GM12878 (cell line): ENCODE results near the gene CDCA5. TPM values are rescaled to one million over a fixed set of nuclear protein-coding genes. Genes with fewer than 3 reads are reported as not detected.

Experiments used
- ATAC-seq: fragments of 200-7000 bp; cut with Tn5 transposase; 3 replicates; pipeline ENCODE4 v1.9.1; 2020; ENCODE audit warnings: mild to moderate bottlenecking, moderate library complexity
- BruUV-seq: library from RNA; stranded (reverse); fragments of 400-500 nt; replicated peaks from 2 replicates; lab custom pipeline; 2021; lab: Mats Ljungman, UMichigan
- CTCF ChIA-PET: fragments of 300-600 bp; sonication (Branson Sonifier 250); formaldehyde crosslinking; extraction: SDS; loops from one replicate; lab custom pipeline; 2021; ENCODE audit warnings: inconsistent platforms; lab: Yijun Ruan, JAX
- POLR2A ChIA-PET: fragments of 350-600 bp; formaldehyde crosslinking; extraction: SDS; loops from one replicate; lab custom pipeline; 2021; ENCODE audit warnings: inconsistent platforms; lab: Charles Lee
- RAD21 ChIA-PET: fragments of 300-600 bp; sonication (Branson Sonifier 250); formaldehyde crosslinking; loops from one replicate; lab custom pipeline; 2023; ENCODE audit warnings: antibody characterized with exemption; ENCODE audit not compliant: unreplicated experiment; lab: Charles Lee
- SMC1A ChIA-PET: fragments of 300-600 bp; sonication (Branson Sonifier 250); formaldehyde crosslinking; loops from one replicate; lab custom pipeline; 2023; ENCODE audit not compliant: unreplicated experiment, uncharacterized antibody; lab: Charles Lee
- DNase-seq: peaks from one replicate; pipeline ENCODE4 v3.0.0-alpha.2; 2011; ENCODE audit warnings: low read depth, low spot score
- FAIRE-seq: peaks from 3 replicates; lab custom pipeline; 2011; peaks lifted over from hg19 to GRCh38; lab: Jason Lieb, UNC
- H2AFZ ChIP-seq: 2 replicates; pipeline ENCODE4 v1.6.0; 2011; ENCODE audit warnings: low read depth, low read length, control low read depth; ENCODE audit not compliant: control insufficient read depth
- H3K27ac ChIP-seq: 2 replicates; pipeline ENCODE4 v1.5.1; 2011; ENCODE audit warnings: control low read depth; ENCODE audit not compliant: control insufficient read depth, insufficient read depth
- H3K27me3 ChIP-seq, 2 experiments: replicated peaks in 1 of 2; 2 replicates each; pipeline versions ENCODE4 v1.6.0 to v1.6.1; 2011; ENCODE audit warnings: low read length in 1 of 2; ENCODE audit not compliant: control insufficient read depth in 2 of 2, insufficient read depth in 2 of 2
- H3K36me3 ChIP-seq, 2 experiments: 2 replicates each; pipeline ENCODE4 v1.5.1; 2011; ENCODE audit warnings: low read length in 1 of 2; ENCODE audit not compliant: control insufficient read depth in 2 of 2, insufficient read depth in 2 of 2
- H3K4me1 ChIP-seq: 2 replicates; pipeline ENCODE4 v1.6.1; 2011; ENCODE audit warnings: mild to moderate bottlenecking, low read length, moderate library complexity, mixed read lengths; ENCODE audit not compliant: control insufficient read depth, insufficient read depth
- H3K4me2 ChIP-seq: 2 replicates; pipeline ENCODE4 v1.6.0; 2011; ENCODE audit warnings: control low read depth; ENCODE audit not compliant: control insufficient read depth, insufficient read depth
- H3K4me3 ChIP-seq: fragments of 200-600 bp; sonication (generic); 2 replicates; pipeline ENCODE4 v1.5.1; 2016
- H3K79me2 ChIP-seq: 2 replicates; pipeline ENCODE4 v1.6.0; 2011; ENCODE audit warnings: low read length; ENCODE audit not compliant: control insufficient read depth, insufficient read depth
- H3K9ac ChIP-seq: 2 replicates; pipeline ENCODE4 v1.8.0; 2011; ENCODE audit warnings: low read length, control low read depth, mixed read lengths; ENCODE audit not compliant: control insufficient read depth, insufficient read depth
- H3K9me3 ChIP-seq: replicated peaks from 3 replicates; pipeline ENCODE4 v1.5.1; 2011; ENCODE audit warnings: mild to moderate bottlenecking, low read length; ENCODE audit not compliant: control insufficient read depth, insufficient read depth
- H4K20me1 ChIP-seq: 2 replicates; pipeline ENCODE4 v1.6.0; 2011; ENCODE audit not compliant: control insufficient read depth, insufficient read depth
- BCL3 ChIP-seq: IDR thresholded peaks from 2 replicates; pipeline ENCODE4 v1.6.1; 2011; ENCODE audit warnings: borderline replicate concordance, low read depth, mild to moderate bottlenecking, moderate library complexity, low read length; ENCODE audit not compliant: insufficient read depth, poor library complexity, severe bottlenecking
- BHLHE40 ChIP-seq, 2 experiments: fragments of 450-650 bp in 1 of 2; IDR thresholded peaks; 2 replicates each; pipeline ENCODE4 v1.6.1; 2011 to 2017; ENCODE audit warnings: low read depth in 2 of 2, borderline replicate concordance in 1 of 2, improper control_type of control experiment in 1 of 2, low read length in 1 of 2, mild to moderate bottlenecking in 1 of 2
- CREM ChIP-seq: IDR thresholded peaks from 2 replicates; pipeline ENCODE4 v1.6.1; 2014; ENCODE audit warnings: antibody characterized with exemption, low read depth
- EZH2 ChIP-seq: IDR thresholded peaks from 2 replicates; pipeline ENCODE4 v1.6.1; 2012; ENCODE audit warnings: low read depth, mild to moderate bottlenecking, control low read depth, inconsistent platforms, low read length, borderline replicate concordance; ENCODE audit not compliant: control insufficient read depth
- HDAC6 ChIP-seq: fragments of 200-600 bp; sonication (generic); IDR thresholded peaks from one replicate; pipeline ENCODE4 v1.8.0; 2017; ENCODE audit warnings: antibody characterized with exemption; ENCODE audit not compliant: unreplicated experiment
- MTA2 ChIP-seq: fragments of 450-650 bp; IDR thresholded peaks from 2 replicates; pipeline ENCODE4 v1.6.1; 2016; ENCODE audit warnings: low read depth, mild to moderate bottlenecking, moderate library complexity
- NFXL1 ChIP-seq: fragments of 450-650 bp; IDR thresholded peaks from 2 replicates; pipeline ENCODE4 v1.6.1; 2017; ENCODE audit warnings: antibody characterized with exemption, mild to moderate bottlenecking, borderline replicate concordance
- NFYA ChIP-seq: IDR thresholded peaks from 2 replicates; pipeline ENCODE4 v1.6.1; 2011; ENCODE audit warnings: low read depth, mild to moderate bottlenecking, low read length, improper control_type of control experiment, borderline replicate concordance
- PAX5 ChIP-seq: IDR thresholded peaks from 2 replicates; pipeline ENCODE4 v1.6.1; 2011; ENCODE audit warnings: low read depth, low read length, borderline replicate concordance
- RAD21 ChIP-seq: IDR thresholded peaks from 2 replicates; pipeline ENCODE4 v1.6.1; 2011; ENCODE audit warnings: mild to moderate bottlenecking, low read depth, low read length, moderate library complexity; ENCODE audit not compliant: insufficient read depth
- RELB ChIP-seq: fragments of 450-650 bp; IDR thresholded peaks from 2 replicates; pipeline ENCODE4 v1.6.1; 2017; ENCODE audit warnings: low read depth, mild to moderate bottlenecking, moderate library complexity
- REST ChIP-seq: IDR thresholded peaks from 2 replicates; pipeline ENCODE4 v1.6.1; 2012; ENCODE audit warnings: mild to moderate bottlenecking, low read depth, low read length
- RUNX3 ChIP-seq: IDR thresholded peaks from 2 replicates; pipeline ENCODE4 v1.6.1; 2012; ENCODE audit warnings: low read length, inconsistent platforms
- SKIL ChIP-seq: fragments of 450-650 bp; IDR thresholded peaks from 2 replicates; pipeline ENCODE4 v1.6.1; 2017; ENCODE audit warnings: mild to moderate bottlenecking, low read depth, inconsistent platforms; ENCODE audit not compliant: poor library complexity, severe bottlenecking
- SMAD1 ChIP-seq: fragments of 450-650 bp; IDR thresholded peaks from 2 replicates; pipeline ENCODE4 v1.6.1; 2018; ENCODE audit warnings: mild to moderate bottlenecking, low read depth; ENCODE audit not compliant: partially characterized antibody
- WGBS: methylation state at CpG from one replicate; pipeline ENCODE4 v1.1.6; 2016; ENCODE audit warnings: low lambda C conversion rate; ENCODE audit not compliant: insufficient replicate concordance, insufficient coverage; ENCODE audit errors: missing lambda C conversion rate; 5-methylcytosine and 5-hydroxymethylcytosine counted together
- in situ Hi-C: fragments of 300-500 bp; cut with MboI; formaldehyde crosslinking; loops from 9 replicates; pipeline ENCODE4 v1.14.3; 2018; ENCODE audit warnings: mixed read lengths
- intact Hi-C: fragments of 100-400 bp; cut with micrococcal nuclease; formaldehyde crosslinking; loops from one replicate; pipeline ENCODE4 v1.14.2; 2022; ENCODE audit not compliant: unreplicated experiment
- polyA plus RNA-seq, 11 experiments: library from polyadenylated mRNA; depleted of rRNA in 4 of 11; unstranded in 6 of 11; stranded (reverse) in 5 of 11; fragments of >200 nt; fragmentation: Nextera tagmentation in 4 of 11; fragmentation: Illumina TruSeq in 1 of 11; extraction: Ambion mirVana in 4 of 11; extraction: Trizol in 1 of 11; gene quantifications; 1 replicate in 1 of 11; 2 replicates in 10 of 11; pipeline versions ENCODE4 v1.2.1 to v1.2.3, GENCODE V29; 2011 to 2016; ENCODE audit warnings: inconsistent platforms in 2 of 11, missing spikeins in 2 of 11, low read depth in 1 of 11
- total RNA-seq, 4 experiments: library from RNA; depleted of rRNA in 3 of 4; stranded (reverse); fragments of >200 nt in 3 of 4; fragmentation: Illumina TruSeq in 1 of 4; extraction: Trizol in 1 of 4; gene quantifications; 2 replicates each; pipeline versions ENCODE4 v1.2.1 to v1.2.3, GENCODE V29; 2013 to 2021

Gene CDCA5
- total and polyA plus RNA-seq, 10 of the 15 experiments (the other 5 are each of a cell fraction or from before 2014, with no cell fraction given), result 21.2 to 107 (median 64.9) TPM

GRCh38 chr11:65032216-65032615 lies 51.6 kb downstream of the CDCA5 start:
- Histone ChIP-seq H3K4me2 (no peak overlapping the region), H3K79me2 (peaks cover 1% of the 10 kb centered on the region; the same call in 1 of the 2 replicates), H2AFZ (no peak overlapping the region), H3K9ac (no peak overlapping the region), H3K4me3 (no peak overlapping the region), H3K4me1 (peaks cover 4% of the 10 kb centered on the region; the same call in 1 of the 2 replicates), H4K20me1 (no peaks in the 10 kb centered on the region), H3K27ac (no peak overlapping the region; the same call in 1 of the 2 replicates), H3K9me3 (no peaks in the 10 kb centered on the region), H3K36me3 (0 out of 4 replicates have a peak, but pooled peaks cover 0 to 4% of the 10 kb centered on the region in 2 experiments), H3K27me3 (no peaks in the 10 kb centered on the region)
- in situ Hi-C loops, result no loop called here
- no TSS peak for BruUV-seq
- ATAC-seq (no peak), DNase-seq (no peak), FAIRE-seq (no peak)
- SMC1A ChIA-PET, result interaction anchor here (1.6 kb wide), 1 partner anchor 9 kb away, joined by 4 read pairs; the partner anchor contains the start of gene SAC3D1
- CTCF ChIA-PET, result interaction anchor here (1.7 kb wide), 2 partner anchors 18 to 80 kb away, joined by 4 to 7 read pairs; partner anchors contain the start of gene ARL2
- intact Hi-C loops, result no loop called here
- 77% methylated on average over 12 of the region's 13 CpGs for WGBS
- POLR2A ChIA-PET, result no interaction called here
- RAD21 ChIA-PET, result no interaction called here
- TF ChIP-seq RELB (no peak), BHLHE40 (IDR thresholded peaks at IDR 0.05; ENCODE audit: borderline replicate concordance in 1 of 2, low read depth in 2 of 2, low read length in 1 of 2) (no peak), EZH2 (no peak), CREM (no peak), SKIL (no peak), MTA2 (no peak), HDAC6 (no peak), SMAD1 (no peak), BCL3 (no peak), RUNX3 (no peak), NFYA (no peak), REST (no peak), PAX5 (no peak), RAD21 (no peak), NFXL1 (no peak)
